Activated naive CD4-positive, alpha-beta T cell treated with anti-CD3 and anti-CD28 coated beads, Interleukin-2, amount 50 U/mL, for 72 hours (primary cell): Measurements from ENCODE around the gene KRTAP5-8. TPM values are rescaled to one million over a fixed set of nuclear protein-coding genes. Genes with fewer than 3 reads are reported as not detected.
"Not testable (repeated sequence)": the region's sequence is repeated elsewhere in the genome, so short reads cannot be mapped to it uniquely, and the experiment has no call there.

Experiments
- ATAC-seq, 2 donors: fragments of 150-1000 bp; cut with Tn5 transposase; 2 replicates each; pipeline ENCODE4 v1.10.0; 2021; ENCODE audit warnings: mild to moderate bottlenecking in 2 of 2, moderate library complexity in 2 of 2
- DNase-seq, 2 donors: peaks; one replicate each; pipeline ENCODE4 v3.0.0; 2021 to 2022; ENCODE audit warnings: low spot score in 2 of 2
- H3K27ac Mint-ChIP-seq, 2 donors: one replicate each; pipeline ENCODE4 v1.8.0; 2022; ENCODE audit warnings: mild to moderate bottlenecking in 2 of 2, mixed read lengths in 2 of 2
- H3K36me3 Mint-ChIP-seq, 2 donors: one replicate each; pipeline ENCODE4 v1.8.0; 2022; ENCODE audit warnings: mixed read lengths in 2 of 2
- H3K9me3 Mint-ChIP-seq, 2 donors: one replicate each; pipeline ENCODE4 v1.8.0; 2022; ENCODE audit warnings: mixed read lengths in 2 of 2
- total RNA-seq, 2 donors: library from RNA; stranded (reverse); gene quantifications; one replicate each; pipeline ENCODE4 v1.2.3, GENCODE V29; 2022

Gene KRTAP5-8
- total RNA-seq, 2 donors from 2014 or later: not detected

- no peaks in the 10 kb centered on the region for H3K36me3 Mint-ChIP-seq
- ATAC-seq: no peak
- no peaks in the 10 kb centered on the region for H3K9me3 Mint-ChIP-seq
- DNase-seq: no peak
- H3K27ac Mint-ChIP-seq: no peak overlapping the region
These were observed 38.0 kb downstream of the KRTAP5-8 start for GRCh38 chr11:71575723-71576424.

DNA sequence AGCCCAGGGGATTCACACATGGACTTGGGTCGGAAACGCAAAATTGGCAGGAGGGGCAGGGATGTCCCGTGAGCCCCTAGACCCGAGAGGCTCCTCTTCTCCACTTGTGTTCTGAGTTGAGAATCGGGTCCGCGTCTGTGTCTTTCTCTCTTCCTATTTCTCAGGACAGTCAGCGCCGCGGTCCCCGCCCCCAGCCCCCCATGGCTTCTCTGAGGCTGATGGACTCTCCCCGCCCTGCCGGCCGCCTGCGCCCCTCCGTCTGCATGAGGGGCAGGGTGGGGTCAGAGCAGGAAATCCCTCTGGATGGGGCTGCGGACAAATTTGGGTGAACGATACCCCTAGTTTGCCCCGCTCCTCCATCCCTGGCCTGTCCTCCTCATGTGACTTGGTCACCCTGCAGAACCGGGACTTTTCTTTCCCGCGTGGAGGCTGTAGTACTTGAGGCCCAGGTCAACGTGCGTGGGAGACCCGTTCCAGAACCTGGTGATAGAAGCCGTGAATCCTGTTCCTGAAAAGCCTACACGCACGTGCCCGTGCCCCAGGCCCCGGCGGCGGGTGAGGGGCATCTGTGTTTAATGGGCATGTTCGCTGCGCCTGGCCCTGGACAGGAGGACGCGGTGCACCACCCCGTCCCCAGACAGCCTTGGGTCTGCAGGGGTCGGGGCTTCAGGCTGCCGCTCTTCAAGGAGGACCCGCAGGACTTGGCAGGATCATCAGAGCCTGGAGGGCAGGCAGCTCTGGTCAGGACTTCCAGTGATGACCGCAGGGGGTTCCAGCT is 39.1 kb downstream of the KRTAP5-8 start:
- ATAC-seq, H3K9me3 Mint-ChIP-seq, H3K36me3 Mint-ChIP-seq, DNase-seq, H3K27ac Mint-ChIP-seq: not testable (repeated sequence)

DNA sequence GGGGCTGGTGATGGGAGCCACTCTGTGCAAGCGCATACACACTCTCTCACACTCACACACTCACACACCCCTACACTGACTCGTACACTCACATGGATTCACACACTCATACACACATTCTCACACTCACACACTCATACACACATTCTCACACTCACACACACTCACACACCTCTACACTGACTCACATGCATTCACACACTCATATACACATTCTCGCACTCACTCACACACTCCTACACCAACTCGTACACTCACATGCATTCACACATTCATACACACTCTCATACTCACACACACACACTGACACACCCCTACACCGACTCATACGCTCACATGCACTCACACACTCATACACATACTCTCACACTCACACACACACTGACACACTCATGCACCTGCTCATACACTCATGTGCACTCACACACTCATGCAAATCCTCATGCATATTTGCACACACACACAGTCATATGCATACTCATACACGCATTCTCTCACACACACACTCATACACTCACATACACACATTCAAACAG is 39.7 kb downstream of the KRTAP5-8 start:
- ATAC-seq: no peak
- Mint-ChIP-seq H3K27ac (no peak overlapping the region), H3K9me3 (no peaks in the 10 kb centered on the region), H3K36me3 (no peaks in the 10 kb centered on the region)
- no peak for DNase-seq

- not testable (repeated sequence) for DNase-seq, H3K9me3 Mint-ChIP-seq, H3K27ac Mint-ChIP-seq, ATAC-seq, H3K36me3 Mint-ChIP-seq
These were observed 41.7 kb downstream of the KRTAP5-8 start for GRCh38 chr11:71579513-71579912.

DNA sequence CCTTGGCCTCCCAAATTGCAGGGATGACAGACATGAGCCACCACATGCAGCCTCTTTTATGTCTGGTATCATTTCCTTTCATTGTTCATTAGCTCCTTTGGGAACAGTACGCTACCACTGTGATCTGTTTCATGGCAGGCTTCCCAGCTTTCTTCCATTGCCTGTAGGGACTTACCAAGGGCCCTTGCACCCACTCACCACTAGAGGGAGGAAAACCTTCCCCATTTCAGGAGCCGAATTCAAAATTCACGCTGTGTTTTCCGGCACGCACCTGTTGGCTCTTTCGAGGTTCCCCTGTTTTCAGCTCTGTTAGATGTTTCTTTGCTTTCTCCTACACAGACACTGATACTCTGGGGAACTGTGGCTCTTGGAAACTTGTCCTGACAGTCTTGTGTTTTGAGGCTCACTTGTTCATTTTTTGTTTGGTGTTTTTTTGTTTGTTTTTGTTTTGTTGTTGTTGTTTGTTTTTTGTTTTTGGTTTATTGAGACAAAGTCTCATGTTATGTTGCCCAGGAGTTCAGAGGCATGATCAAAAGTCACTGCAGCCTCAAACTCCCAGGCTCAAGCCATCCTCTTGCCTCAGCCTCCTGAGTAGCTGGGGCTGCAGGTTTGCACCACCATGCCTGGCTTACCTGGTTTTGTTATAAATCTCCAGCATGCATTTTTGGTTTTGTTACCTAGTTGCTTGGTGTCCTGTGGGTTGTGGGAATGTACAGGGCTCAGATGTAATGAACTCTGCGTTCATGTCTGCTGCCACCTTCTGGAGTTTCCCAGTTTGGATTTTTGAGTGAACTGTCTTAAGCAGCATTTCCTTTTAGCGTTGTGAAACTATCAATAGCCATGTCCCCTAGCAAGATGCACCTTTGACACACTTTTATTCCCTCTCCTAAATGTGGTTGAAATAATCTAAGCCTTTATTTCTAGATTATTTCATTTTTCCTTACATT is 42.5 kb downstream of the KRTAP5-8 start:
- ATAC-seq: no peak
- H3K9me3 Mint-ChIP-seq: no peaks in the 10 kb centered on the region
- no peak overlapping the region for H3K27ac Mint-ChIP-seq
- DNase-seq: peak in 1 of 2 donors; percentile 20
- no peaks in the 10 kb centered on the region for H3K36me3 Mint-ChIP-seq

- ATAC-seq (no peak), DNase-seq (no peak)
- no peaks in the 10 kb centered on the region for H3K36me3 Mint-ChIP-seq
- H3K9me3 Mint-ChIP-seq: no peaks in the 10 kb centered on the region
- peak overlapping the region in 1 of 2 donors; percentile 51 for H3K27ac Mint-ChIP-seq
These were observed 44.0 kb downstream of the KRTAP5-8 start for GRCh38 chr11:71581826-71582225.

DNA sequence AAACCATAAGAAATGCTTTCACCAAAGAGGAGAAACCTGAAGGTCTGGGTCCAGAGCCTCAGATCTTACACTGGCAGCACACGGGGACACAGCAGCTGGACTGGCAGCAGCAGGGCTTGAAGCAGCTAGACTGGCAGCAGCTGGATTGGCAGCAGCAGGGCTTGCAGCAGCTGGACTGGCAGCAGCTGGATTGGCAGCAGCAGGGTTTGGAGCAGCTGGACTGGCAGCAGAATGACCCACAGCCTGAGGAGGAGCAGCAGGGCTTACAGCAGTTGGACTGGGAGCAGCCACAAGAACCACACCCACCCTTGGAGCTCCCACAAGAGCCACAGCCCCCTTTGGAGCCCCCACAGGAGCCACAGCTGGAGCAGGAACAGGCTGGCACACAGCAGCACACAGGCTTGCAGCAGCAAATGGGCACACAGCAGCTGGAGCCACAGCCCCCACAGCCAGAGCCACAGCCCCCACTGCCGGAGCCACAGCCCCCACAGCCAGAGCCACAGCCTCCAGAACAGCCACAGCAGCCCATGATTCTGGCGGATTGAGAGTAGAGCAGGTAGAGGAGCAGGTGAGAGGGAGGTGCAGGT is 44.6 kb downstream of the KRTAP5-8 start, which contains the start of gene KRTAP5-11:
Gene KRTAP5-11 (minus strand): TSS at position 567 of the 587 bp plus-strand sequence. CDS start 38 bp downstream, at position 529.
- Mint-ChIP-seq H3K27ac (peak within 1 kb of the TSS in 1 of 2 donors; percentile 51), H3K36me3 (no peaks in the 10 kb centered on the region), H3K9me3 (no peaks in the 10 kb centered on the region)
- no peak for ATAC-seq
- no peak for DNase-seq

DNA sequence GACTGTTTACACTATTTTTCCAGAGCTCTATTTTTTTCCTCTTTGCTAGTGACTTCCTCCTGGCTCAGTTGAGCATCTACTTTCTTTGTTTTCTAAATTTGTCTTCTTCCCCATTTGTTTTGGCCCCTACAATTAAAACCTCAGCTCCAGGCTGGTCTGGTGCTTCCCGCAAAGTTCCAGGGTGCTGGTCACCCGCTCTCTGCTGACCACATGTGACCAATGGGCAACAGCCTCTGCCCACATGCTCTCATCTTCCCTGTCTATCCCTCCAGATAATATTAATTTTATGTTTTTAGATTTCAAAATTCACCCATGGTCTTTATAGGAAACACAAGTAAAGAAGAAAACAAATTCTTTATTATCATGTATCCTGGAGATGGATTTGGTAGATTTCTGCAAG is 45.1 kb downstream of the KRTAP5-8 start:
- H3K36me3 Mint-ChIP-seq, ATAC-seq, DNase-seq, H3K9me3 Mint-ChIP-seq, H3K27ac Mint-ChIP-seq: not testable (repeated sequence)

DNA sequence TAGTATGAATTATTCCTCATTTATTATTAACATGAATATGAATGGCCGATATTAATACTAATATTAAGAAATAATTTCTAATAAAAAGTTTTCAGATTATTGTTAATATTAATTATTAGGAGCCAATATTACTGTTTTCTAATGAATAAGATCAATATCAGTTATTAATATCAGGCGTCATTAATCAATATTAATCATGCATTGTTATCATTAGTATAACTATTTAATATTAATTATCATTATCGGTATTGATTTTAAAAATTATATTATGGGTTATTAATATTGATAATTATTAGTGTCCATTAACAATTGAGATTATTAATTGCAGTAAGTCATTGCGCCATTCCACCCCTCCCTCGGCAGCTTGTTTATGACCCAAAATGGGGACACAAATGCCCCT is 47.8 kb downstream of the KRTAP5-8 start:
- not testable (repeated sequence) for H3K27ac Mint-ChIP-seq, H3K9me3 Mint-ChIP-seq, H3K36me3 Mint-ChIP-seq, DNase-seq, ATAC-seq

DNA sequence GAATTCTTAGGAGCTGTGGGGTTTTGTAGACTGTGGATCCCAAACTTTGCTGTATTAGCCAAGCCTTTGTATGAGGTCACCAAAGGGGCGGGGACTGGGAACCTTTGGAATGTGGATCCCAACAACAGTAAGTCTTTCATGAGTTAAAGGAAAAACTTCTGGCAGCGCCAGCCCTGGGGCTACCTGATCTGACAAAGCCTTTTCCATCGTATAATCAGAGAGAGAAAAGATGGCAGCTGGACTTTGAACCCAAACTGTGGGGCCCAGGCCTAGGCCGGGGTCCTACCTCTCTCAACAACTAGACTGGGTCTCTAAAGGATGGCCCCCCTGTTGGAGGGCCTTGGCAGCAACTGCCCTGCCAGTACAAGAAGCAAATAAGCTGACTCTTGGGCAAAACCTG is 50.5 kb downstream of the KRTAP5-8 start:
- not testable (repeated sequence) for H3K9me3 Mint-ChIP-seq, ATAC-seq, H3K27ac Mint-ChIP-seq, H3K36me3 Mint-ChIP-seq
- DNase-seq: peak in 1 of 2 donors; percentile 14

Other genes starting within 250 kb of the KRTAP5-8 start
- gene DHCR7, start 89.6 kb upstream of the KRTAP5-8 start, total RNA-seq: 10 to 100 TPM; 41.4 to 54.1 TPM
- gene NADSYN1, start 84.8 kb upstream of the KRTAP5-8 start, total RNA-seq: 100 to 1,000 TPM; 102 to 135 TPM
- gene KRTAP5-7, start 10.8 kb upstream of the KRTAP5-8 start, total RNA-seq: not detected
- not detected for gene KRTAP5-9, start 10.4 kb downstream of the KRTAP5-8 start, total RNA-seq
- not detected for gene KRTAP5-10, start 27.5 kb downstream of the KRTAP5-8 start, total RNA-seq
- not detected for gene KRTAP5-11, start 44.9 kb downstream of the KRTAP5-8 start, total RNA-seq